Measurements from ENCODE around the gene MTRF1. TPM values are rescaled to one million over a fixed set of nuclear protein-coding genes. Genes with fewer than 3 reads are reported as not detected.
"Not testable (repeated sequence)": the region's sequence is repeated elsewhere in the genome, so short reads cannot be mapped to it uniquely, and the experiment has no call there.

Gene MTRF1
- total RNA-seq, 1 donor from 2014 or later = 18.4 TPM

DNA sequence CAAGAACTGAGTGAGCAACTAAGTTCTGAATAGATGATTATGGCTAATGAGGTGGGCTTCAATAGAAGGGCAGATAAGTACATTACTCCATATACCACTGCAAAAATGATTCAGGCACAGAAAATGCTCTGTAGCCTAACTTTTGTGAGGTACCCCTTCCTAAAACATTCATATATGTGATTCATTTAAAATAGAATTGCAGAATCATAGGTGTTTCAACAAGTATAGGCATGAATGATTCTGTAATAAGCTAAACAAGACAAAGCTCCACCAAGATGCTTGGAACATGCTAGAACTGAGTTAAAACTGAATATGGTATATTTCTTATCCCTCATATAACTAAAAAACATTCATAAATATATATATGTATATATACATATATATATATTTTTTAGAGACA, 81.1 kb downstream of the MTRF1 start:
- intact Hi-C loops (cut with micrococcal nuclease) = no loop called here

DNA sequence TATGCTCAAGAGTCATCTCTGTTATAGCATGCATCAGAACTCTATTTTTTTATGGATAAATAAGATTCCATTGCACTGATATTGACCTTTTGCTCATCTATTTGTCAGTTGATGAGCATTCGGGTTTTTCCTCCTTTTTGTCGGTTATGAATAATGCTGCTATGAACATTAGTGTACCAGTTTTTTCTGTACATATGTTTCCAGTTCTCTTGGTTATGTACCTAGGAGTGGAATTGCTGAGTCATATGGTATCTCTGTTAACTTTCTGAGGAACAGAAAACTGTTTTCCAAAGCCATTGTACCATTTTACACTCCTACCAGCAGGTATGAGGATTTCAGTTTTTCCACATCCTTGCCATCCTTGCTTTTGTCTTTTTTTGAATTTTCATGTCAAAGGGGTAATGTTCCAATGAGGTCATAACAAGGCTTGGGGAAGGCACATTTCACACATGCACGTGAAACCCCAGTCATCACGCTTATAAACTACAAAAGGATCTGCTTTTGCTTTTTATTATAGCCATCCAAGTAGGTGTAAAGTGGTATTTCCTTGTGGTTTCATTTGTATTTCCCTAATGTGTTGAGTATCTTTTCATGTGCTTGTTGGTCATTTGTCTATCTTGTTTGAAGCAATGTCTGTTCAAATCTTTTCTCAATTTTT, 83.7 kb downstream of the MTRF1 start:
- intact Hi-C loops (cut with micrococcal nuclease) = no loop called here

DNA sequence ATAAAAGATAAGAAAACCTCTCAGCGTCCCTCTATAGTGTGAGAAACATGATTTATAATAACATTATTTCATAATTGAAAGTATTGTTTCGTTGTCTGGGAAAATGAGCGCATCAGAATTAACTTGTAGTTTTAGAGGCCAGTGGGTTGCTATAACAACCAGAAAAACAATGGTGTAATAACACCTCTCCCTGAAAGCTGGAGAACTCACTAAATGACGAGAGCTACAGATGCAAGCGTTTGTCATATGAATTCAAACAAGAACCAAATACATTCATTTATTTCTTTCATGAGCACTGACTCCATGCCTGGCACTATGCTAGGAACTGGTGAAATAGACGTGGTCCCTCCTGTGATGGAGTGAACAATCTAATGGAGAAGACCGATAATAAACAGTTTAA, 85.3 kb downstream of the MTRF1 start:
- intact Hi-C loops (cut with micrococcal nuclease) = no loop called here

DNA sequence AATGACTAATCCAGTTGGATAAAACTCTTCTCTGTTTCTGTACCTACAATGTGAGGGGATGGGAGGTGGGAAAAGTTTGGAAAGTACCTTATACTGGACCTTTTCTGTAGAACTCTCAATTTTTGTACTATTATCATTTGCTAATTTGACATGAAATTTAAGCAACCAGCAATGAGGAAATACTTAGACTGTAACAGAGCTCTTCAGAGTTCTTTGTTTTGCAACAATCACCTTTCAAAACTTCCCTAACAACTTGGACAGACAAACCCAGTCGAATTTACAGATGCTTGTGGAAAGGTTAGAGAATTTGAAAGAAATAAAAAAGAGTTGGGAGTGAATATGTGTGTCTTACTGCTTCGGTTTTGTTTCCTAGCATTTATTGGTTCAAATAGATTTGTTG, 85.8 kb downstream of the MTRF1 start:
- intact Hi-C loops (cut with micrococcal nuclease) = no loop called here

DNA sequence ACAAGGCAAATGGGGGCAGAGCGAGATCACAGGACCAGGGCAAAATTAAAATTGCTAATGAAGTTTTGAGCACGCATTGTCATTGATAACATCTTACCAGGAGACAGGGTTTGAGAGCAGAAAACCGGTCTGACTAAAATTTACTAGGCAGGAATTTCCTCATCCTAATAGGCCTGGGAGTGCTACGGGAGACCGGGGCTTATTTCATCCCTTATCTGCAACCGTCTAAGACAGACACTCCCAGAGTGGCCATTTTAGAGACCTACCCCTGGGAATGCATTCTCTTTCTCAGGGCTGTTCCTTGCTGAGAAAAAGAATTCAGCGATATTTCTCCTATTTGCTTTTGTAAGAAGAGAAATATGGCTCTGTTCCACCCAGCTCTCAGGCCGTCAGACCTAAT, 87.8 kb downstream of the MTRF1 start:
- intact Hi-C loops (cut with micrococcal nuclease) = not testable (repeated sequence)

Other genes starting within 250 kb of the MTRF1 start
- 112 and 114 TPM in 2 replicates for gene ELF1, start 244.3 kb downstream of the MTRF1 start, total RNA-seq
- gene WBP4, start 202.1 kb downstream of the MTRF1 start, total RNA-seq = 10.2 TPM in 2 replicates
- gene KBTBD6, start 130.8 kb downstream of the MTRF1 start, total RNA-seq = 6.6 and 6.9 TPM in 2 replicates
- 10.1 and 10.7 TPM in 2 replicates for gene KBTBD7, start 69.0 kb downstream of the MTRF1 start, total RNA-seq
- 29.8 and 31.7 TPM in 2 replicates for gene NAA16, start 47.7 kb upstream of the MTRF1 start, total RNA-seq
- 46.5 and 47.0 TPM in 2 replicates for gene RGCC, start 194.0 kb upstream of the MTRF1 start, total RNA-seq